ENCODE results near the gene DPP9. TPM values are rescaled to one million over a fixed set of nuclear protein-coding genes. Genes with fewer than 3 reads are reported as not detected.
A peak's percentile ranks its signal among the peaks of the same experiment; 100 is the strongest.

Gene DPP9
- total and polyA plus RNA-seq, 2 of the 8 experiments (the other 6 are each of a cell fraction or from before 2014, with no cell fraction given), result 11.6 to 40.7 TPM

DNA sequence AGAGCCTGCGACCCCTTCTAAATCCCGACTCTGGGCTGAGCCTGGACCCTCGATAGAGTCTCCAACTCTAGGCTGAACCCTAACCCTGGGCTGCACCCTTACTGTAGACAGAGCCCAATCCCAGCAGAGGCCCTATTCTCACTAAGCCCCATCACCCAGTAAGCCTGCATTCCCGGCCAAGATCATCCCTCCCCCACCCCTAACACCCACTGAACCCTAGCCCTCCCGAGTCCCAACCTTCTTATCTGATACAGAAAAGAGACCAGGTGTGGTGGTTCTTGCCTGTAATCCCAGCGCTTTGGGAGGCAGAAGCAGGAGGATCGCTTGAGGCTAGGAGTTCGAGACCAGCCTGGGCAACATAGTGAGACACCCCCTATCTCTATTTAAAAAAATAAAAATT, 86.9 kb downstream of the DPP9 start:
- peaks cover 0 to 10% (median 6%) of the 10 kb centered on the region in 4 experiments; a peak in 3 of 7 replicates for H3K4me1 ChIP-seq (replicated peaks in 1 of 4; ENCODE audit: control insufficient read depth in 3 of 4, insufficient read depth in 4 of 4, low read length in 3 of 4)
- CTCF ChIA-PET (ENCODE audit: partially characterized antibody), result interaction anchor here (0.6 to 3.4 kb wide), 43 partner anchors 8 to 1025 kb away, joined by 3 to 92 read pairs (median 7); partner anchors contain the start of genes FEM1A, LRG1 and PLIN5
- POLR2A ChIA-PET (ENCODE audit: partially characterized antibody), result interaction anchor here (0.7 to 2.6 kb wide), 10 partner anchors 19 to 111 kb away, joined by 3 to 8 read pairs (median 3); partner anchors contain the start of gene PLIN5
- no peak overlapping the region for H3K14ac ChIP-seq (ENCODE audit: insufficient read length)
- TF ChIP-seq, protein P1, sequence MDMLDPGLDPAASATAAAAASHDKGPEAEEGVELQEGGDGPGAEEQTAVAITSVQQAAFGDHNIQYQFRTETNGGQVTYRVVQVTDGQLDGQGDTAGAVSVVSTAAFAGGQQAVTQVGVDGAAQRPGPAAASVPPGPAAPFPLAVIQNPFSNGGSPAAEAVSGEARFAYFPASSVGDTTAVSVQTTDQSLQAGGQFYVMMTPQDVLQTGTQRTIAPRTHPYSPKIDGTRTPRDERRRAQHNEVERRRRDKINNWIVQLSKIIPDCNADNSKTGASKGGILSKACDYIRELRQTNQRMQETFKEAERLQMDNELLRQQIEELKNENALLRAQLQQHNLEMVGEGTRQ (IDR thresholded peaks at IDR 0.05; ENCODE audit: low read length), result no peak
- no peak for TF ChIP-seq GABPA (IDR thresholded peaks at IDR 0.05; ENCODE audit: borderline replicate concordance, insufficient read depth, low read length)
- TF ChIP-seq KDM5A (IDR thresholded peaks at IDR 0.05; ENCODE audit: low read length), result no peak
- no peak overlapping the region for H4K8ac ChIP-seq (ENCODE audit: extremely low read depth, insufficient read depth, low read length)
- peak overlapping the region; percentile 30 to 87 for H3K4me2 ChIP-seq (ENCODE audit: insufficient read depth in 1 of 2, low read depth in 2 of 2, low read length in 2 of 2)
- no peak overlapping the region for H4K91ac ChIP-seq (replicated peaks; ENCODE audit: insufficient read length, low read length)
- peaks cover 11% of the 10 kb centered on the region; the same call in 1 of the 2 replicates for H3K23me2 ChIP-seq (ENCODE audit: low read depth, low read length)
- peak overlapping the region; percentile 75 for H2BK20ac ChIP-seq (ENCODE audit: low read length)
- H3K56ac ChIP-seq (replicated peaks; ENCODE audit: insufficient read length, low read depth, low read length), result no peak overlapping the region
- peaks cover 0 to 13% (median 11%) of the 10 kb centered on the region in 4 experiments; a peak in 5 of 7 replicates for H3K27me3 ChIP-seq (replicated peaks in 1 of 4; ENCODE audit: control insufficient read depth in 3 of 4, extremely low read depth in 1 of 4, insufficient read depth in 3 of 4, low read length in 3 of 4)
- FAIRE-seq (no peak), DNase-seq (ENCODE audit: low read depth in 1 of 2, low spot score in 2 of 2) (no peak)
- no peak overlapping the region for H4K5ac ChIP-seq (ENCODE audit: insufficient read length, low read depth, low read length)
- H2BK15ac ChIP-seq (ENCODE audit: low read length), result no peak overlapping the region
- no peak overlapping the region for H2BK120ac ChIP-seq (replicated peaks; ENCODE audit: low read depth, low read length)
- H3K36me3 ChIP-seq (ENCODE audit: control insufficient read depth in 2 of 4, insufficient read depth in 4 of 4, low read length in 3 of 4), result no peaks in the 10 kb centered on the region
- no peaks in the 10 kb centered on the region for H3K79me2 ChIP-seq (ENCODE audit: control insufficient read depth in 1 of 2, insufficient read depth in 2 of 2, low read length in 2 of 2)
- peak overlapping the region in 1 of 4 experiments; percentile 13; a peak in 1 of 7 replicates for H3K9ac ChIP-seq (replicated peaks in 1 of 4; ENCODE audit: extremely low read depth in 1 of 4, low read depth in 3 of 4, low read length in 3 of 4)
- no peak overlapping the region for H3K27ac ChIP-seq (ENCODE audit: low read depth, low read length)
- H4K20me1 ChIP-seq (replicated peaks in 1 of 2; ENCODE audit: control insufficient read depth in 1 of 2, insufficient read depth in 2 of 2, low read length in 2 of 2), result peaks cover 0 to 3% of the 10 kb centered on the region in 2 experiments
- no peak overlapping the region for H2AK5ac ChIP-seq (ENCODE audit: low read depth, low read length)
- H2BK5ac ChIP-seq (ENCODE audit: low read depth, low read length), result peak overlapping the region; percentile 2; the same call in 1 of the 2 replicates
- peak overlapping the region; percentile 82; the same call in 1 of the 2 replicates for H2AFZ ChIP-seq (ENCODE audit: low read length)
- H3K23ac ChIP-seq (ENCODE audit: insufficient read length), result no peak overlapping the region
- 61% methylated on average over 8 of the region's 8 CpGs; no CpG with 5 or more reads in 1 of the 2 experiments for WGBS, 2 experiments (ENCODE audit: extremely low coverage in 1 of 2, insufficient coverage in 1 of 2, insufficient read length in 1 of 2, insufficient replicate concordance in 2 of 2, low coverage in 1 of 2, low lambda C conversion rate in 2 of 2, missing lambda C conversion rate in 1 of 2)
- H3K79me1 ChIP-seq (ENCODE audit: low read depth, low read length), result peaks cover 6% of the 10 kb centered on the region; the same call in 1 of the 2 replicates
- H3K4me3 ChIP-seq (ENCODE audit: extremely low read depth in 1 of 4, insufficient read depth in 2 of 4, low read depth in 3 of 4, low read length in 4 of 4), result peak overlapping the region in 3 of 4 experiments; percentile 65 to 79 (median 76); a peak in 4 of 8 replicates
- H3K4ac ChIP-seq (replicated peaks; ENCODE audit: insufficient read length, low read depth, low read length), result no peak overlapping the region
- H2BK12ac ChIP-seq (ENCODE audit: low read depth, low read length), result 0 out of 2 replicates have a peak overlapping the region, but pooled peaks have one; percentile 23
- no peak overlapping the region for H3K18ac ChIP-seq (ENCODE audit: extremely low read depth, low read length)
- no peaks in the 10 kb centered on the region for H3K9me3 ChIP-seq (ENCODE audit: insufficient read depth in 2 of 2, low read depth in 1 of 2, low read length in 1 of 2)
